SK-N-MC (cell line): ENCODE results near the gene IFT122.

Experiments
- EZH2 ChIP-seq: fragments of 200-600 bp; sonication (generic); IDR thresholded peaks from one replicate; pipeline ENCODE4 v1.6.1; 2017; ENCODE audit warnings: antibody characterized with exemption
- FOXP2 ChIP-seq: optimal IDR thresholded peaks from 2 replicates; pipeline ENCODE3; 2011; ENCODE audit warnings: mild to moderate bottlenecking, moderate library complexity; ENCODE audit not compliant: insufficient read depth; ENCODE audit errors: extremely low read length, control extremely low read depth
- POLR2AphosphoS5 ChIP-seq: IDR thresholded peaks from 2 replicates; pipeline ENCODE4 v1.6.1; 2012; ENCODE audit warnings: mild to moderate bottlenecking, low read depth, low read length, borderline replicate concordance

- TF ChIP-seq EZH2 (no peak), FOXP2 (no peak), POLR2AphosphoS5 (no peak)
Measured at GRCh38 chr3:129530251-129530791, 90.3 kb downstream of the IFT122 start.
